BLaER1 treated with 17β-estradiol and CSF1 and Interleukin-3, amounts not matched to agents 10 nM and 100 nM (cell line): ENCODE results near the gene ADARB2.
"Not testable (repeated sequence)": the region's sequence is repeated elsewhere in the genome, so short reads cannot be mapped to it uniquely, and the experiment has no call there.

Experiments
- H3K27ac ChIP-seq, 11 experiments: shearing (Covaris generic); formaldehyde crosslinking; 2 replicates each; pipeline ENCODE4 v1.8.1; 2022
- H3K27me3 ChIP-seq, 11 experiments: shearing (Covaris generic); formaldehyde crosslinking; 2 replicates each; pipeline ENCODE4 v1.8.1; 2022
- H3K36me3 ChIP-seq, 11 experiments: shearing (Covaris generic); formaldehyde crosslinking; 2 replicates each; pipeline ENCODE4 v1.8.1; 2022
- H3K4me1 ChIP-seq, 10 experiments: shearing (Covaris generic); formaldehyde crosslinking; 2 replicates each; pipeline ENCODE4 v1.8.1; 2022
- H3K4me2 ChIP-seq, 11 experiments: shearing (Covaris generic); formaldehyde crosslinking; 2 replicates each; pipeline ENCODE4 v1.8.1; 2022
- H3K4me3 ChIP-seq, 10 experiments: shearing (Covaris generic); formaldehyde crosslinking; 2 replicates each; pipeline ENCODE4 v1.8.1; 2022
- H3K9ac ChIP-seq, 11 experiments: shearing (Covaris generic); formaldehyde crosslinking; 2 replicates each; pipeline ENCODE4 v1.8.1; 2022
- H3K9me3 ChIP-seq, 11 experiments: shearing (Covaris generic); formaldehyde crosslinking; replicated peaks in 1 of 11; 2 replicates each; pipeline ENCODE4 v1.8.1; 2022
- H4K20me1 ChIP-seq, 11 experiments: shearing (Covaris generic); formaldehyde crosslinking; 2 replicates each; pipeline ENCODE4 v1.8.1; 2022
- Cebpa-rat ChIP-seq, 11 experiments: shearing (Covaris generic); IDR thresholded peaks; 2 replicates each; pipeline ENCODE4 v1.8.1; 2022

The ADARB2 gene

DNA sequence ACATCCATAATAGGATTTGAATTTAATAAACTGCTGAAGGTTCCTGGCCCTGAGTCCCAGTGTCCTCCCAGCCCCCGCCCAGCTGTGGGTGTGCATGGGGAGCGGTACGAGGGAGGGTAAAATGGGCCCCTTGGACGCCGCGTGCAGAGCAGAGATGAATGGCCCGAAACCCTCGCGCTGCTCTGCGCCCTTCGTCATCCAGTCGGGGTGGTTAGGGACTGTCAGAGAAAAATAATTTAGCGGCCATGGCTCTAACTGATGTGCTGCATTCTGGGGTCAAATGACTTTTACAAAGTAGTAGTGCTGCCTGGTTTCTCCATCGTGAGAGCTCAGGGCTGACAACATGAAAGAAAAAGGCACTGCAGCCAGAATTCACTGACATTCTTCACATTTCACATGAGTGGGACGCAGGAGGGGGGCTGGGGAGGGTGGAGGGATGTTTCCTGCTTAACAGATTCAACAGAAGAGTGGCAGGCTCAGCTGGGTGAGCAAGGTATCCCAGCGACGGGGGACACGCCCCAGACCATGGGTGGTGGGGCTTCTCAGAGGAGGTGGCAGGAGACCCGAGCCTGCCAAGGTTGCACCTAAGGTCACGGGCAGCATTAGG lies 376.7 kb downstream of the ADARB2 start:
- Histone ChIP-seq H4K20me1 (no peaks in the 10 kb centered on the region), H3K9ac (no peak overlapping the region), H3K4me1 (peaks cover 9 to 18% (median 14%) of the 10 kb centered on the region in 10 experiments), H3K9me3 (peaks cover 7 to 23% (median 18%) of the 10 kb centered on the region in 11 experiments; a peak in 19 of 22 replicates), H3K36me3 (no peaks in the 10 kb centered on the region), H3K27me3 (no peaks in the 10 kb centered on the region), H3K27ac (no peak overlapping the region), H3K4me2 (peak overlapping the region in 3 of 11 experiments; percentile 49 to 65 (median 54); a peak in 2 of 22 replicates), H3K4me3 (no peak overlapping the region)
- no peak for TF ChIP-seq Cebpa-rat (IDR thresholded peaks at IDR 0.05)

- Histone ChIP-seq H3K27ac (no peak overlapping the region), H3K27me3 (no peaks in the 10 kb centered on the region), H3K9ac (no peak overlapping the region), H3K4me1 (peaks cover 9 to 18% (median 14%) of the 10 kb centered on the region in 10 experiments), H3K4me2 (peak overlapping the region in 10 of 11 experiments; percentile 49 to 66 (median 56); a peak in 18 of 22 replicates), H3K36me3 (no peaks in the 10 kb centered on the region), H4K20me1 (no peaks in the 10 kb centered on the region), H3K9me3 (peaks cover 7 to 23% (median 18%) of the 10 kb centered on the region in 11 experiments; a peak in 19 of 22 replicates), H3K4me3 (no peak overlapping the region)
- no peak for TF ChIP-seq Cebpa-rat (IDR thresholded peaks at IDR 0.05)
Measured at GRCh38 chr10:1360011-1360557, 377.2 kb downstream of the ADARB2 start.

GRCh38 chr10:1359626-1359955 lies 377.7 kb downstream of the ADARB2 start:
- no peak overlapping the region for H3K9ac ChIP-seq
- no peaks in the 10 kb centered on the region for H3K36me3 ChIP-seq
- no peak for TF ChIP-seq Cebpa-rat (IDR thresholded peaks at IDR 0.05)
- H3K4me2 ChIP-seq, result peak overlapping the region; percentile 49 to 66 (median 56)
- H3K4me1 ChIP-seq, result peaks cover 9 to 18% (median 14%) of the 10 kb centered on the region in 10 experiments
- peaks cover 7 to 23% (median 18%) of the 10 kb centered on the region in 11 experiments; a peak in 19 of 22 replicates for H3K9me3 ChIP-seq
- no peaks in the 10 kb centered on the region for H4K20me1 ChIP-seq
- H3K4me3 ChIP-seq, result no peak overlapping the region
- H3K27me3 ChIP-seq, result no peaks in the 10 kb centered on the region
- no peak overlapping the region for H3K27ac ChIP-seq

- Histone ChIP-seq H3K4me3 (no peak overlapping the region), H4K20me1 (no peaks in the 10 kb centered on the region), H3K9me3 (peaks cover 7 to 19% (median 17%) of the 10 kb centered on the region in 11 experiments; a peak in 19 of 22 replicates), H3K4me1 (peaks cover 9 to 18% (median 14%) of the 10 kb centered on the region in 10 experiments), H3K27me3 (no peaks in the 10 kb centered on the region), H3K4me2 (peak overlapping the region; percentile 49 to 66 (median 56)), H3K9ac (no peak overlapping the region), H3K27ac (no peak overlapping the region), H3K36me3 (no peaks in the 10 kb centered on the region)
- TF ChIP-seq Cebpa-rat (IDR thresholded peaks at IDR 0.05), result no peak
Measured at GRCh38 chr10:1358860-1359625, 378.3 kb downstream of the ADARB2 start.

- Histone ChIP-seq H3K9me3 (peaks cover 1 to 10% (median 8%) of the 10 kb centered on the region in 11 experiments; a peak in 16 of 22 replicates), H3K4me1 (peaks cover 9 to 18% (median 14%) of the 10 kb centered on the region in 10 experiments), H3K4me2 (no peak overlapping the region), H3K36me3 (no peaks in the 10 kb centered on the region), H3K9ac (no peak overlapping the region), H3K27me3 (no peaks in the 10 kb centered on the region), H3K27ac (no peak overlapping the region), H4K20me1 (no peaks in the 10 kb centered on the region), H3K4me3 (no peak overlapping the region)
- no peak for TF ChIP-seq Cebpa-rat (IDR thresholded peaks at IDR 0.05)
Measured at GRCh38 chr10:1358147-1358546, 379.2 kb downstream of the ADARB2 start.

DNA sequence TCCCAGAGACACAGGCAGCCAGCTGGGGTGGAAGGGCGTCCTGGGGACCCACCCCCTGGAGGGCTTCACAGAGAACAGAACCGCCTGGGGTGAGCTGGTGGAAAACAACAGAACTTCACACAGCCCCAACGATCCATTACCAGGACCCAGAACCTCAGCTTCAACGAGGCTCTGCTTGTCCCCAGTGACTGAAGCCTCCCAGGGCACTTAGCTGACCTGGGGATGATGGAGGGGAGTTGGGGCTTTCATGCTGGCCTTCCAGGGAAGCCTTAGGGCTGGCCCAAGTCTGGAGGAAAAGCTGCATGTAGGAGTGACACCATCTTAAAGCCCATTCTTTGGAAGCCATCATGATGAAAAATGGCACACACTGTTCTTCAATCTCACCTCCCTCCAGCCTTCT lies 381.0 kb downstream of the ADARB2 start:
- H3K4me3 ChIP-seq, result no peak overlapping the region
- no peaks in the 10 kb centered on the region for H3K27me3 ChIP-seq
- H3K4me2 ChIP-seq, result no peak overlapping the region
- H3K9me3 ChIP-seq, result no peaks in the 10 kb centered on the region
- H3K36me3 ChIP-seq, result no peaks in the 10 kb centered on the region
- no peak overlapping the region for H3K9ac ChIP-seq
- H3K27ac ChIP-seq, result no peak overlapping the region
- no peaks in the 10 kb centered on the region for H4K20me1 ChIP-seq
- H3K4me1 ChIP-seq, result peaks cover 9 to 18% (median 14%) of the 10 kb centered on the region in 10 experiments
- no peak for TF ChIP-seq Cebpa-rat (IDR thresholded peaks at IDR 0.05)

DNA sequence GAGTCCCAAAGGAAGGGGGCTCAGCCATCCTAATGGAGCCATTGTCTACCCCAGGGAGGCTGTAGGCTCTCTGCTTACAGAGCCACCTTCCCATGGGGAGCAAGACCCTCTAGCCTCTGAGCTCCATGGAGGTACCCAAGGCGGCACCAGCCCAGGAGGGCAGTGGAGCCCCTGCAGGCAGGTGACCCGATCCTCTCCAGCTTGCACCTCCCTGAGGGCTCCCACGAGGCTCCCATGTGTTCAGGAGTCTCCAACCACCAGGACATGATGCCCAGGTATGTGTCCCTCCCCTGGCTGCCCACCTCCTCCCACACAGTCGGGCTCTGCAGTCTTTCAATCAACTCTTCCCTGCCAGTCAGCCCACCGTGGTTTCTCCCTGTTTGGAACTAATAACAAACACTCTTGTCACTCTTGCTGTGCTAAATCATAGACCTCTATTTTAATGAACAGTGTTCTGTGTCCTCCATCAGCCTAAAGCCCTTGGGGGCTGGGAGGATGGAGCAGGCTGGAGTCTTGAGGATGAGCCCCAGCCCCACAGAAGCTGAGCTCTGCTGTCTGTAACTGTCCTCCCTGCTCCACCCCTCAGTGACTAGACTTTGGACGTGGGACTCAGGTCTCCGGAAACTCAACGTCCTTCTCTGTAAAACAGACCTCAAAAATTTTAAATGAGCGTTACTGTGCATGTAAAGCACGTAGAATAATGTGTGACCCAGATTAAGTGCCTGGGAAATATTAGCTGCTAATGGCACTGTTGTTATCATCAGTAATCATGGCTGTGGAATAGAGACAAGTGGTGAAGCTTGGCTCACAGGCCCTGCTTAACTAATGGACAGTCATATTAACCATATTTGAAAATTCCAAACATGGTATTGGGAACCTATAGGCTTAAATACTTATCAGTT lies 382.3 kb downstream of the ADARB2 start:
- Histone ChIP-seq H3K27ac (no peak overlapping the region), H3K9ac (no peak overlapping the region), H3K36me3 (no peaks in the 10 kb centered on the region), H3K4me3 (no peak overlapping the region), H4K20me1 (no peaks in the 10 kb centered on the region), H3K4me2 (no peak overlapping the region), H3K4me1 (peaks cover 9 to 13% (median 11%) of the 10 kb centered on the region in 10 experiments), H3K9me3 (no peaks in the 10 kb centered on the region), H3K27me3 (no peaks in the 10 kb centered on the region)
- TF ChIP-seq Cebpa-rat (IDR thresholded peaks at IDR 0.05), result no peak

DNA sequence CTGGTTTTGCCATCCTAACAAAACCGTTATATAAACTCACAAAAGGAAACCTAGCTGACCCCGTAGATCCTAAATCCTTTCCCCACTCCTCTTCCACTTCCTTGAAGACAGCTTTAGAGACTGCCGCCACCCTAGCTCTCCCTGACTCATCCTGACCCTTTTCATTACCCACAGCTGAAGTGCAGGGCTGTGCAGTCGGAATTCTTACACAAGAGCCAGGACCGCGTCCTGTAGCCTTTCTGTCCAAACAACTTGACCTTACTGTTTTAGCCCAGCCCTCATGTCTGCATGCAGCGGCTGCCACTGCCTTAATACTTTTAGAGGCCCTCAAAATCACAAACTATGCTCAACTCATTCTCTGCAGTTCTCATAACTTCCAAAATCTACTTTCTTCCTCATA lies 385.0 kb downstream of the ADARB2 start:
- H3K4me3 ChIP-seq, H3K9me3 ChIP-seq, H3K36me3 ChIP-seq, H3K4me2 ChIP-seq, H3K27ac ChIP-seq, H3K27me3 ChIP-seq, H3K9ac ChIP-seq: not testable (repeated sequence)
- H4K20me1 ChIP-seq, result peaks cover 0 to 15% (median 0%) of the 10 kb centered on the region in 11 experiments; a peak in 5 of 22 replicates
- peaks cover 10 to 23% (median 19%) of the 10 kb centered on the region in 10 experiments for H3K4me1 ChIP-seq
